CD4-positive, alpha-beta T cell treated with Interleukin-6 at 100 ng/mL for 8 hours (primary cell): ENCODE measurements around the gene KCTD1.

ENCODE experiments used
- DNase-seq: peaks from one replicate; pipeline ENCODE4 v3.0.0-alpha.2; 2020; ENCODE audit warnings: mixed read lengths, low spot score

KCTD1 gene

GRCh38 chr18:26424428-26425147 lies 123.8 kb downstream of the KCTD1 start:
- DNase-seq: no peak

DNA sequence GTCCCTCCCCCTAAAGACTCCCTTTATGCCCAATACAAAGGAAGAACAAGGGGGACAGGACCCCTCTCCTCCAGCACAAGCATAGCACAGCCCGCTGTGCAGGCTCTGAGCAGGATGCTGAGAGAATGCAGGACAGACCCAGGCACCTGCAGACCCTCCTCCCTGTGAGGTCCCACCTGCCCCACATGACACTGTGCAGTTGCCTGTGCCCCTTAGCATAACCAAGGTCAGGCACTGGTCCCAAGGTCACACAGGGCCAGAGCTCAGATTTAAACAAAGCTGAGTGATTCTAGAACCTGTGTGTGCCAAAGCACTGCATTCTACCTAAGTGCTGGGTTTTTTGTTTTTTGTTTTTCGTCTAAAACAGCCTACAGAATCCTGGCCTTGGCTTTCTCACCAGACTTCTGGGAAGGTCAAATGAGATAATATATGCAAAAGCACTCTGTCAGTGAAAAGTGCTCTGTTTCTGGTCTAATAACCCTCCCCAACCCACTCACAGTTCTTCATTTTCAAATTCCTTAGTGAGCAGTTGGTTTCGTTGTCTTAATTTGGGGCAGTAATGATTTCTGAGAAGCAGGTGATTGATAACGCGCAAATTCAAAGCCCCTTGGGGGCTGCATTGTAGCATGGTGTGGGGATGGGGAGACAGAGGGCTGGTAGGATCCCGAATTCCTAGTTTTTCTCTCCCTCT lies 125.7 kb downstream of the KCTD1 start:
- DNase-seq: no peak

DNA sequence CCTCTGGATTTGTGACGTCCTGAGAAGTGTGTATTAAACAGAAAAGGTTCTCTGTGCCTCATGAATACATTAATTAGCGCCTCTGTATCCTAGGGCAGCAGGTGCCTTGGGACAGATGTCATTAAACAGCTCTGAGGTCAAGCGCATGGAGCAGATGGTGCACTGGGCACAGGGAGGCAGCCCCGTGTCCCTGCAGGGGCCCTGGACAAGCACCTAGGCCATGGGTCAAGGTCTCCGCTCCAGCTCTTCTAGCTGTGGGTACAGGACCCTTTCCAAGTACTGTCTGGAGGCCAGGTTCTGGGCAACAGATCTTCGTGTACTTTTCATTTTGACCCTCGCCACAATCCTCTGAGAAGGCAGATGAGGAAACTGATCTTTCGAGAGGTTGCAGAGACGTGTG lies 126.4 kb downstream of the KCTD1 start:
- no peak for DNase-seq

GRCh38 chr18:26421503-26421902 lies 126.8 kb downstream of the KCTD1 start:
- no peak for DNase-seq

DNA sequence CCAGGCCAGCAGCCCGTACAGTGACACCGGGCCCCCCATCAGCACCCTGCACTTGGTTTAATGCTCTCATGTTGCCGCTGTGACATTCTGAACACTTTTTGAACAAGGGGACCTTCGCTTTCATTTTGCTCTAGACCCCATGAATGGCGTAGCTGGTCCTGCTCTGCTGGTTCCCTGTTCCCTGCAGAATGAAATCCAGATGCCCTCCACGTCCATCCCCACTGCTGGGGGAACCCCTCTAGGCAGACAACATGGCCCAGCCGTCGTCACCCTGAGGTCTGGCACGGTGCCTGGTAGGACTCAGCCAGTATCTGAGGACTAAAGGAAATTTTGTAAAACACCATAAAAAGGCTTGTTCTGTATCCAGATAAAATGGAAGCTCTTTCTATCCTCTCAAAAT lies 128.6 kb downstream of the KCTD1 start:
- no peak for DNase-seq

DNA sequence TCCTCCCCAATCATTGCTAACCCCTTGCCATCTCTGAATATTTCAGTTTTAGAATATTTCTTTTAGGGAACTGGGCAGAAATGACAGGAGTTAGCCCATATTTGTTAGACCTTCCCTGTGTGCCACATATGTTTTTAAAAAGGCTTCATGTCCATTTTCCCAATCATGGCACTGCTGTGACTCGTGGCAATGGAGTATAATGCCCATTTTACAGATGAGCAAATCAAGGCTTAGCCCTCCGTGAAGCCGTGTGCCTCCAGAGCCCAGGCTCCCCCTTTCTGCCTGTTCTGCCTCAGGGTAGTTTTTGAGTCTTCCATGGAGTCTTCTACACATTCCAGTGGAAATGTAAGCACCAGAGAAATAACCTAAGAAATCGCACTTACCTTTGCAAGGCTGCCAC lies 130.1 kb downstream of the KCTD1 start:
- DNase-seq: no peak

DNA sequence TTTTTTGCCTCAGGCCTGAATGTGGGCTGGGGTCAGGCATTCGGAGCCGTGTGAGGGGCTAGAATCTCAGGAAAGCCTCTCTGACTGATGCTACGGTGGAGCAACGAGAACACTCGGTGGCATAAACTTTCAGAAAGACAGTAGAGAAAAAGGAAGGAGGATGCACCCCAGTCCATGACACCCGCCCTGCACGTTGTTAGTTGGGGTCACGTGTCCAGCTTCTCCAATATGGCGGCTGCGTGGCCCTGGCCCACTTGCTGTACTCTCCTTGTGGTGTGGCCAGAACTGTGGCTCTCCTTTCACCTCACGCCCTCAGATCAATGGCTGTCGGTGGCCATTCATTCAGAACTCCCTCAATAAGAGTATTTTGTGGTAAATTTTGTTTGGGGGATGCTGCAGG lies 131.2 kb downstream of the KCTD1 start:
- no peak for DNase-seq

DNA sequence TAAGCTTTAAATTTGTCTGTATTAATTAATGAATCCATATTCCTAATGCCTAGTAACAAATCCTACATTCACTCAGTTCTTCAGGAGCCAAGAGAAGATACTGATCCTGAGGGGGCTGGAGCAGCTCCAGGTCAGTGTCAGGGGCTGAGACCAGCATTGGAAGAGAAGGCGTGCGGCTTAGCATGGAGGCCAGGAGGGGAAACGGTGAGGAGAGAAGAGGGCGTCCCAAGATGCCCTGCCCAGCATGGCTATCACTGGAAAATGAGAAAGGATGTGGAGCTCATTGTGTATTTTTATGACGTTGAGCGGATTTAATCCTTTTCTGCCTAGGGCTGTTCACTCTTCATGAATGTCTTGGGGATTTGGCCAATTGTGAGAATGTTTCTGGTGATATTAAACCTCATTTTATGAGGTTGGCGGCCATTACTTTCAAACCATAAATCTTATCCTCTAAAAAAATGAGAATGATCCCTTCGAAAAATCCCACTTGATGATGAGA lies 131.7 kb downstream of the KCTD1 start:
- DNase-seq: no peak

- DNase-seq: no peak
Measured at GRCh38 chr18:26415631-26416030, 132.7 kb downstream of the KCTD1 start.

DNA sequence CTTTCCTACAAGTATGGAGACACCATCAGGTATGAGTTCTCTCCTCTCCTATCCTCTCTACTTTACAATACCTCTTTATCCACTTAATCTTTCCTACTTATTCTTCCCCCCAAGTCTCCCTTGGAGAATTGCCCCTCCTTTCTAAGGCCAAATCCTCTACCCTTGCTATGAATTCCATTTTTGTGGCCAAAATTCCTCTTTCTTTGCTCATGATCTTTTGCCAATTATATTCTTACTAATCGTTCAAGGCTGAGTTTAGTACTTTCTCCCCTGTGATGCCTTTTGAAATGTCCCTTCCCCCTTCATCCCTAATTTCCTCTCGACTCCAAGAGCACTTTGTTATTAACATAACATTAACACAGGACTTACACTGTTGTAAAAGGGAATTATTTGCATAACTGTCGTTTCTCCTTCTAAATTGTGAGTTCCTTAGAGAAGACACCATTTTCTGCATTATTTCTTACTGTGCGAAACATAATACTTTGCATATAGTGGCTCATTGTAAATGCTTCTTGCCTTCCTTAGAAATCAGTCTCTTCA lies 133.4 kb downstream of the KCTD1 start:
- no peak for DNase-seq

DNA sequence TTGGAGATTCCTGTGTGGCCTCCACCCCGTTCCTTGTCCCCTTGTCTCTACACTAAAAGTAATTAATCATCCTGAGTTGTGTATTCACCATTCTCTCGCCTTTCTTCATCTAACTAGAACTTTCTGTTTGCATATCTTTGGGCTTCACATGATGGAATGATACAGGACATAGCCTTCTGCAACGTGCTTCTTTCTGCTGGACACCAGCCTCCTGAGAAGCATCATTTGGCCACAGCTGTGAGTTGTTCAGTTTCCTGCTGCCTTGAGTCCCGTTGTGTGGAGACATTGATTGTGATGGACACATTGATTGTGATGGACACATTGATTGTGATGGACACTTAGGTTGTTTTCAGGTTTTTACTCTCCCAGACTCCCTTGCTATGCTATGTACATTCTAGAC lies 139.3 kb downstream of the KCTD1 start:
- DNase-seq: no peak

DNA sequence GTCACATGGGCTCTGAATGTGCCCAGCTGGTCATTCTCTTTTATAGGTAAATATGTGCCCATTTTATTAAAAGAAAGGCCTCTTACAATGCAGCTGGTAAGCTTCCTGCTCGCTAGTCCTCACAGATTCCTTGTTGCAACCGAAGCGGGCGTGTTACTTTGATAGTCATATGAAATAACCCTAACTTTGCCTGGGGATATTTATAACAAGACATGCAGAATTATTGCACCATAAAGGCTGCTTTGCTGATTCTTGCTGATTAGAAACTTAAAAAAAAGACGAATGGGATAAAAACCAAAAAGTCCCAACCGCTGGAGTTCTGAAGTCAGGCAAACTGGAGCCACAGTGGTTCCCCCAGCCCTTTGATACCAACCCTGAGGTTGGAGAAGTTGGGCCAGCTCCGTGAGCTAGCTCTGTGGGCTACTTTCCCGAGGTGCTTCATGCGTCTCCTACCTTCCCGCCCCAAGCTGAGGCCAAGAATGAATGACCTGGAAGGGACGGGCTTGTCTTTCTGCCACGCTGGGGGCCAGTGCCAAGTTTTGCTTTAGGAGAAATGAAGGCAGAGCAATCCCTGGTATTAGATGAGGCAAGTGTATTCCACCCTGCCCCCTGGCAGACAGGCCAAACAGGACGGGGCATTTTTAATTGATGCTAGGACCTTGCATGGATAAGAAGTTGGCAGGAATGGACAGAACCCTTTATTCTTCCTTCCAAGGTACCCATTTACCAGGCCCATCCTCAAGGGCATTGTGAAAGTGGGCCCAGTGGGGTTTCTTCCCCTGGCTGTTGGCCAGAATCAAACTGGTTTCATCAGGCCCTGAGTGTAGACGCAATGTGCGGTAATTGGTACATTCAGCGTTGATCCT lies 140.4 kb downstream of the KCTD1 start:
- DNase-seq: no peak

GRCh38 chr18:26406854-26407517 lies 141.4 kb downstream of the KCTD1 start:
- no peak for DNase-seq

- no peak for DNase-seq
Measured at GRCh38 chr18:26406324-26406723, 142.0 kb downstream of the KCTD1 start.

- no peak for DNase-seq
Measured at GRCh38 chr18:26405190-26405801, 143.1 kb downstream of the KCTD1 start.
